Measurements from ENCODE around the gene KLRD1.

- TF ChIP-seq TAF1 (IDR thresholded peaks at IDR 0.05; ENCODE audit: low read depth, low read length) (no peak), POLR2AphosphoS5 (IDR thresholded peaks at IDR 0.05; ENCODE audit: low read depth, low read length) (no peak)
Measured at GRCh38 chr12:10307630-10308029, at the start of gene KLRD1.
